Uterus (tissue), 2 donors: ENCODE results near the gene ZHX3.

Experiments used
- CTCF ChIP-seq, 4 experiments: fragments of 200-600 bp in 2 of 4; fragments of 450-650 bp in 2 of 4; sonication (generic) in 2 of 4; IDR thresholded peaks; one replicate each; pipeline ENCODE4 v1.5.1; 2016 to 2019; ENCODE audit warnings: antibody characterized with exemption in 4 of 4, mild to moderate bottlenecking in 2 of 4, moderate library complexity in 1 of 4
- POLR2A ChIP-seq, 2 donors: fragments of 450-650 bp; IDR thresholded peaks; one replicate each; pipeline ENCODE4 v1.6.1; 2016; ENCODE audit warnings: antibody characterized with exemption in 2 of 2, mild to moderate bottlenecking in 1 of 2, moderate library complexity in 1 of 2

- TF ChIP-seq CTCF (IDR thresholded peaks at IDR 0.05), result no peak
- no peak for TF ChIP-seq POLR2A (IDR thresholded peaks at IDR 0.05)
Observed at GRCh38 chr20:41225091-41225490, 92.4 kb downstream of the ZHX3 start.
